Neuronal stem cell (in vitro differentiated cells): ENCODE measurements around the gene CASP12.

Experiments
- DNase-seq: peaks from one replicate; pipeline ENCODE4 v3.0.0-alpha.2; 2013; ENCODE audit warnings: low spot score
- H2AFZ ChIP-seq: one replicate; pipeline ENCODE4 v1.6.1; 2013; ENCODE audit warnings: mild to moderate bottlenecking, low read length, inconsistent platforms
- H2AK5ac ChIP-seq: 2 replicates; pipeline ENCODE4 v1.6.1; 2013; ENCODE audit warnings: low read depth, mild to moderate bottlenecking, inconsistent platforms, low read length, moderate library complexity, mixed read lengths
- H2BK120ac ChIP-seq: 2 replicates; pipeline ENCODE4 v1.6.1; 2013; ENCODE audit warnings: low read depth, mild to moderate bottlenecking, inconsistent platforms, low read length, moderate library complexity, mixed read lengths
- H2BK12ac ChIP-seq: one replicate; pipeline ENCODE4 v1.6.1; 2013; ENCODE audit warnings: low read length, inconsistent platforms
- H2BK15ac ChIP-seq: 2 replicates; pipeline ENCODE4 v1.6.1; 2013; ENCODE audit warnings: mild to moderate bottlenecking, low read length, inconsistent platforms, mixed read lengths
- H2BK5ac ChIP-seq: one replicate; pipeline ENCODE4 v1.6.1; 2013; ENCODE audit warnings: inconsistent platforms, mild to moderate bottlenecking, low read length, moderate library complexity
- H3K14ac ChIP-seq: one replicate; pipeline ENCODE4 v1.6.1; 2013; ENCODE audit warnings: low read length, inconsistent platforms
- H3K18ac ChIP-seq: 2 replicates; pipeline ENCODE4 v1.6.1; 2013; ENCODE audit warnings: low read length, inconsistent platforms
- H3K23ac ChIP-seq: 2 replicates; pipeline ENCODE4 v1.6.1; 2013; ENCODE audit warnings: low read depth, mild to moderate bottlenecking, mixed read lengths, low read length, inconsistent platforms; ENCODE audit not compliant: poor library complexity
- H3K27ac ChIP-seq: replicated peaks from 3 replicates; pipeline ENCODE4 v1.5.1; 2013; ENCODE audit warnings: low read length, inconsistent platforms
- H3K27me3 ChIP-seq, 3 experiments: 2 replicates each; pipeline ENCODE4 v1.6.1; 2013; ENCODE audit warnings: low read length in 3 of 3, mild to moderate bottlenecking in 2 of 3, inconsistent platforms in 1 of 3, low read depth in 1 of 3, mixed read lengths in 1 of 3, moderate library complexity in 1 of 3; ENCODE audit not compliant: control insufficient read depth in 3 of 3, insufficient read depth in 3 of 3
- H3K36me3 ChIP-seq, 2 donors: replicated peaks in 1 of 2; 2 replicates each; pipeline ENCODE4 v1.6.1; 2013; ENCODE audit warnings: low read length in 2 of 2; ENCODE audit not compliant: control insufficient read depth in 2 of 2, insufficient read depth in 2 of 2
- H3K4ac ChIP-seq: 2 replicates; pipeline ENCODE4 v1.6.1; 2013; ENCODE audit warnings: inconsistent platforms, mild to moderate bottlenecking, low read length, moderate library complexity
- H3K4me1 ChIP-seq, 2 donors: 1 replicate in 1 of 2; 2 replicates in 1 of 2; pipeline ENCODE4 v1.6.1; 2013; ENCODE audit warnings: low read length in 2 of 2, low read depth in 1 of 2; ENCODE audit not compliant: control insufficient read depth in 2 of 2, insufficient read depth in 1 of 2
- H3K4me2 ChIP-seq: one replicate; pipeline ENCODE4 v1.6.1; 2013; ENCODE audit warnings: mild to moderate bottlenecking, low read length, inconsistent platforms; ENCODE audit not compliant: insufficient read depth, poor library complexity, severe bottlenecking
- H3K4me3 ChIP-seq, 2 donors: 2 replicates each; pipeline ENCODE4 v1.5.1; 2013; ENCODE audit warnings: low read length in 2 of 2, mild to moderate bottlenecking in 2 of 2, inconsistent platforms in 1 of 2, moderate library complexity in 1 of 2
- H3K79me1 ChIP-seq: one replicate; pipeline ENCODE4 v1.6.1; 2013; ENCODE audit warnings: low read depth, mild to moderate bottlenecking, inconsistent platforms, low read length, moderate library complexity
- H3K9ac ChIP-seq: one replicate; pipeline ENCODE4 v1.6.1; 2013; ENCODE audit warnings: mild to moderate bottlenecking, low read depth, low read length, inconsistent platforms; ENCODE audit not compliant: poor library complexity
- H3K9me3 ChIP-seq, 2 donors: replicated peaks in 1 of 2; 2 replicates each; pipeline versions ENCODE3 to v1.6.1; 2013; ENCODE audit warnings: low read length in 2 of 2, mild to moderate bottlenecking in 2 of 2, inconsistent platforms in 1 of 2, low read depth in 1 of 2, mixed read lengths in 1 of 2, moderate library complexity in 1 of 2; ENCODE audit not compliant: control insufficient read depth in 2 of 2, insufficient read depth in 1 of 2
- H4K8ac ChIP-seq: one replicate; pipeline ENCODE4 v1.6.1; 2013; ENCODE audit warnings: low read depth, mild to moderate bottlenecking, inconsistent platforms, low read length, moderate library complexity
- H4K91ac ChIP-seq: one replicate; pipeline ENCODE4 v1.6.1; 2013; ENCODE audit warnings: low read length, low read depth, mild to moderate bottlenecking, inconsistent platforms; ENCODE audit not compliant: poor library complexity
- WGBS, 2 donors: extraction: QIAGEN DNeasy Blood & Tissue Kit; methylation state at CpG; one replicate each; pipeline ENCODE4 v1.1.7; 2013; ENCODE audit warnings: missing lambda C conversion rate in 2 of 2, mixed read lengths in 1 of 2; ENCODE audit not compliant: insufficient read length in 2 of 2, insufficient replicate concordance in 1 of 2; ENCODE audit errors: extremely low coverage in 2 of 2; 5-methylcytosine and 5-hydroxymethylcytosine counted together

CASP12 gene

DNA sequence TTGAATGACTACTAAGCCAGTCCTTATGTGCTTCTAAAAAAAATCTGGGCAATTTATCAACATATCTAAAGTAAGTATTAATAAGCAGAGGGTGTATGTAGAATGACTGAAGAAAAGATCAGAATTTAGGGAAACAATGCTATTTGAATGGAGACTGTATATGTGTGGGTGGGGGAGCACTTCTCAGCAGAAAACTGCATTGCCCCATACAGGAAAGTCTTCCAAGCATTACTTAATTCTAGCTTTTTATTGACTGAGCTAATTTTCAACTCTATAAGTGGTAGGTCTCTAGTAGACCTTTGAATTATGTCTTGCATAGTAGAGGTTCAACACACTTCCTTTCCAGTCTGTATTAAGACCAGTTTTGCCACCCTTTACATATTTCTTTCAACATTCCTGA, 41.7 kb downstream of the CASP12 start:
- Histone ChIP-seq H4K91ac (no peak overlapping the region), H3K36me3 (no peaks in the 10 kb centered on the region), H2AK5ac (no peak overlapping the region), H3K23ac (no peak overlapping the region), H3K9ac (no peak overlapping the region), H3K27ac (no peak overlapping the region), H3K27me3 (no peaks in the 10 kb centered on the region), H3K4me2 (no peak overlapping the region), H3K9me3 (no peaks in the 10 kb centered on the region), H3K4me1 (peaks cover 0 to 2% of the 10 kb centered on the region in 2 donors), H3K4ac (no peak overlapping the region), H3K79me1 (no peaks in the 10 kb centered on the region), H3K14ac (no peak overlapping the region), H4K8ac (no peak overlapping the region), H2BK15ac (no peak overlapping the region), H3K4me3 (no peak overlapping the region), H2BK12ac (no peak overlapping the region), H2BK5ac (no peak overlapping the region), H3K18ac (no peak overlapping the region), H2BK120ac (no peak overlapping the region), H2AFZ (no peak overlapping the region)
- no peak for DNase-seq

DNA sequence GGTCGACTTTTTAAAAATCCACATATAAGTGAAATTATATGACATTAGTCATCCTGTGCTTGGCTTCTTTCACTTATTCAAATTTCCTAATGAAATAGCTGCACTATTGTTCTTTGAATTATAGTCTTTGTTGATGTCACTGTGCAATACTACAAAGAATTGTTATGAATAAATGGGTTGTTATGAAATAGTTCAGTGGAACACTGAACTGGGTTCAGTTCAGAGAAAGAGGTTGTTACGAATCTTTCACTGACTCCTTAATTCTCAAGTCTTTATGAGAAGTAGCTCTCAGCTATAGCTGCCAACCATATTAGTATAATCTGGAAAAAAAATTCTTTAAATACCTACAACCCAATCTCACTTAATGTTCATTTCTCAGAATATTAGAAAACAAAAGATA, 42.3 kb downstream of the CASP12 start:
- WGBS, 2 donors: no CpG with 5 or more reads among the region's 2 CpGs
- Histone ChIP-seq H3K4ac (no peak overlapping the region), H2AFZ (no peak overlapping the region), H3K9me3 (no peaks in the 10 kb centered on the region), H2BK12ac (no peak overlapping the region), H2BK120ac (no peak overlapping the region), H2BK5ac (no peak overlapping the region), H3K14ac (no peak overlapping the region), H3K4me2 (no peak overlapping the region), H3K36me3 (no peaks in the 10 kb centered on the region), H3K9ac (no peak overlapping the region), H3K4me3 (no peak overlapping the region), H3K27me3 (no peaks in the 10 kb centered on the region), H3K18ac (no peak overlapping the region), H2BK15ac (no peak overlapping the region), H3K27ac (no peak overlapping the region), H3K23ac (no peak overlapping the region), H2AK5ac (no peak overlapping the region), H4K8ac (no peak overlapping the region), H3K4me1 (peaks cover 0 to 2% of the 10 kb centered on the region in 2 donors), H4K91ac (no peak overlapping the region), H3K79me1 (no peaks in the 10 kb centered on the region)
- no peak for DNase-seq

DNA sequence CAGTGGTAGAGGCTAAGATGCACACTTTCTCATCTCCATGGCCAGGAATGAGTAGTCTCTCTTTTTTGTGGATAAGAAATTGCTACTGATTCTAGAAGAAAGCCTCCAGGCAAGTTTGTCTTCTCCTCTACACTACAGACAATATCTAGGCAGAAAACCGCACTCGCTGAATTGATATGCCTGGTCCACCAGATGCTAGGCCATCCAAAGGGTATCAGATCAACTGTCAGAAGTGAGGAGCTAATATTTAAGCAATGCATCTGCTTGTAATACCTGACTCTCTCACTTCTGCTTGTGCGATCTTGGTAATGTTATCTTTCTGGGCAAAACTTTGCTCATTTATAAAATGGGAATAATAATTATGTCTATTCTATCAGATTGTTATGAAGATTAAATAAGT, 45.0 kb downstream of the CASP12 start:
- Histone ChIP-seq H2BK12ac (no peak overlapping the region), H3K36me3 (no peaks in the 10 kb centered on the region), H4K8ac (no peak overlapping the region), H3K27ac (no peak overlapping the region), H2AFZ (no peak overlapping the region), H2BK15ac (no peak overlapping the region), H3K4me2 (no peak overlapping the region), H2BK120ac (no peak overlapping the region), H3K4me1 (peaks cover 0 to 2% of the 10 kb centered on the region in 2 donors), H3K79me1 (no peaks in the 10 kb centered on the region), H3K4me3 (no peak overlapping the region), H3K18ac (no peak overlapping the region), H3K27me3 (no peaks in the 10 kb centered on the region), H4K91ac (no peak overlapping the region), H3K23ac (no peak overlapping the region), H3K9me3 (no peaks in the 10 kb centered on the region), H2BK5ac (no peak overlapping the region), H2AK5ac (no peak overlapping the region), H3K14ac (no peak overlapping the region), H3K9ac (no peak overlapping the region), H3K4ac (no peak overlapping the region)
- no CpG with 5 or more reads among the region's 3 CpGs for WGBS, 2 donors
- DNase-seq: no peak

DNA sequence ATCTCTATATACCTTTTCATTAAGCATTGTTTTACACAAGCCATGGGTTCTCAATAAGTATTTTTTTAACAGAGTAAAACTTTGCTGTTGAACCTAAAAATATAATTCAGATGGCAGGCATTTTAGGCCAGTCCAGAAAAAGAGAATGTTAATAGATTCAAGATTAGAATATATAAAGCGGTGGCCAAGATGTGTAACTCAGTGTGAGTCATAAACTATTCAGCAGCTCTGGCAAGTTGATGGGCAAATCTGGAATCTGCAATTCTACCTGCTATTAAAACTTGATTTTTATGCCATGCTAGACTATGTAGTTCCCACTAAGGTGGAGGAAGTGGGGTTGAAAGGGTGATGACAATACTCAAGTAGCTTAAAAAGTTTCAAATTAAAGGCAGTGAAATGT, 45.4 kb downstream of the CASP12 start:
- Histone ChIP-seq H3K4me2 (no peak overlapping the region), H3K9me3 (no peaks in the 10 kb centered on the region), H4K91ac (no peak overlapping the region), H3K18ac (no peak overlapping the region), H2AFZ (no peak overlapping the region), H3K79me1 (no peaks in the 10 kb centered on the region), H2BK5ac (no peak overlapping the region), H2BK15ac (no peak overlapping the region), H4K8ac (no peak overlapping the region), H2BK12ac (no peak overlapping the region), H3K14ac (no peak overlapping the region), H3K4me3 (no peak overlapping the region), H2AK5ac (no peak overlapping the region), H3K4ac (no peak overlapping the region), H3K36me3 (no peaks in the 10 kb centered on the region), H3K4me1 (peaks cover 0 to 2% of the 10 kb centered on the region in 2 donors), H2BK120ac (no peak overlapping the region), H3K27me3 (no peaks in the 10 kb centered on the region), H3K9ac (no peak overlapping the region), H3K27ac (no peak overlapping the region), H3K23ac (no peak overlapping the region)
- no CpG with 5 or more reads among the region's 1 CpG for WGBS, 2 donors
- no peak for DNase-seq
